PC-3 (cell line): ENCODE measurements around the gene ZNF341.

ENCODE experiments used
- CTCF ChIP-seq: fragments of 300-600 bp; sonication (generic); conservative IDR thresholded peaks from 2 replicates; pipeline ENCODE4 v1.5.1; 2017; ENCODE audit warnings: antibody characterized with exemption, low read depth, mild to moderate bottlenecking, low read length
- EZH2 ChIP-seq: fragments of 300-600 bp; sonication (generic); IDR thresholded peaks from one replicate; pipeline ENCODE4 v1.6.1; 2017; ENCODE audit warnings: antibody characterized with exemption, mild to moderate bottlenecking, low read length; ENCODE audit not compliant: unreplicated experiment

GRCh38 chr20:33833333-33833732 lies 101.5 kb downstream of the ZNF341 start:
- TF ChIP-seq CTCF: no peak
- no peak for TF ChIP-seq EZH2
